ENCODE measurements around the gene GPR75.

DNA sequence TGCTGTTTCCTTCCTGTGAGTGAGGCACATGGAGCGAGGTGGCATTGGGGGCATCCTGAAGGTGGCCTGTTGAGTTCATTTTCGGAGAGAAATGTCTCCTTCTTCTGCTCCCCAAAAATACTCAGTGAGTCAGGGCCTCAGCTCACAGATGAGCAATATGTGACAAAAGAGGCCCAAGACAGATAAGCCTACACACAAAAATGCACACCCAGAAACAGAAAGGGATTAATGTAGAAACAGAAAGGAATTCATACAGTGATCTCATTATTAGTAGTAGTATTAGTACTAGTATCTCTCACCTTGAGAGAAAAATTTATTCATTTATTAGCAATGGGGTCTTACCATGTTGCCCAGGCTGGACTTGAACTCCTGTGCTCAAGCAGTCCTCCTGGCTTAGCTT, 5.1 kb downstream of the GPR75 start:
- TF ChIP-seq, protein P1, sequence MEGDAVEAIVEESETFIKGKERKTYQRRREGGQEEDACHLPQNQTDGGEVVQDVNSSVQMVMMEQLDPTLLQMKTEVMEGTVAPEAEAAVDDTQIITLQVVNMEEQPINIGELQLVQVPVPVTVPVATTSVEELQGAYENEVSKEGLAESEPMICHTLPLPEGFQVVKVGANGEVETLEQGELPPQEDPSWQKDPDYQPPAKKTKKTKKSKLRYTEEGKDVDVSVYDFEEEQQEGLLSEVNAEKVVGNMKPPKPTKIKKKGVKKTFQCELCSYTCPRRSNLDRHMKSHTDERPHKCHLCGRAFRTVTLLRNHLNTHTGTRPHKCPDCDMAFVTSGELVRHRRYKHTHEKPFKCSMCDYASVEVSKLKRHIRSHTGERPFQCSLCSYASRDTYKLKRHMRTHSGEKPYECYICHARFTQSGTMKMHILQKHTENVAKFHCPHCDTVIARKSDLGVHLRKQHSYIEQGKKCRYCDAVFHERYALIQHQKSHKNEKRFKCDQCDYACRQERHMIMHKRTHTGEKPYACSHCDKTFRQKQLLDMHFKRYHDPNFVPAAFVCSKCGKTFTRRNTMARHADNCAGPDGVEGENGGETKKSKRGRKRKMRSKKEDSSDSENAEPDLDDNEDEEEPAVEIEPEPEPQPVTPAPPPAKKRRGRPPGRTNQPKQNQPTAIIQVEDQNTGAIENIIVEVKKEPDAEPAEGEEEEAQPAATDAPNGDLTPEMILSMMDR (IDR thresholded peaks at IDR 0.05), result no peak
- TF ChIP-seq ZFX (IDR thresholded peaks at IDR 0.05; ENCODE audit: borderline replicate concordance), result no peak
